ENCODE measurements around the gene IGFBPL1.

GRCh38 chr9:38404314-38404713, 19.9 kb downstream of the IGFBPL1 start:
- TF ChIP-seq CTCF (IDR thresholded peaks at IDR 0.05) (no peak), REST (IDR thresholded peaks at IDR 0.05; ENCODE audit: insufficient read depth in 1 of 2, low read depth in 2 of 2, low read length in 1 of 2) (no peak), TCF7L2 (IDR thresholded peaks at IDR 0.05; ENCODE audit: low read depth, low read length) (no peak)

All from Panc1 (cell line).